Fibroblast of skin of abdomen (primary cell): ENCODE results near the gene MMP25.
"Not testable (repeated sequence)": the region's sequence is repeated elsewhere in the genome, so short reads cannot be mapped to it uniquely, and the experiment has no call there.

ENCODE experiments used
- DNase-seq: peaks from one replicate; pipeline ENCODE4 v3.0.0-alpha.2; 2013

Gene MMP25

DNA sequence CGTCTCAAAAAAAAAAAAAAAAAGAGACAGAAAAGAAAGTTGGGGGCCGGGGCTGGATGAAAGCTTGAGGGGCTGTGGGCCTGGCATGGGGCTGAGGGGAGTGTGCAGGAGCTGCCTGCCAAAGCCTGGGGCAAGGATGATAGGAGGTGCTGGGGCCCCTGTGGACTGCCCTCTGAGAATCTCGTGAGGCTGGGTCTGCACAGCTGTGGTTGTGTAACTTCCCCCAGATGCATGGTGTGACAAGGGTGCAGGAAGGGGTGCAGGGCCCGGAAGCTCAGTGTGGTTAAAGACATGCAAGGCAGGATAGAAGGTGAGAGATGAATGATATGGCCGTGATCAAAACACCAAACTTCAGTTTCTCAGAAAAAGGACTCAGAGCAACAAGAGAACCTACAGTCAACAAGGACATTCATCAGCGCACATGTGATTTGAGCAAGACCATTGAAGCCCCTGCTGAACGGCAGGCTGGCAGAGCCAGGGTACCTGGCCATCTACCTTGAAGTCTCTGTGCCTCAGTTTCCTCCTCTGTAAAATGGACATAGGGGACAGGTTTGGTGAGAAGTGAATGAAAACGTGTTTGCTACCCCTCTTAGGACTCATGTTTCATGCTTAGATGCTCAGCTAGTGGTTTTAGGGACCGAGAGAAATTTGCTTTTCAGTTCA lies 28.6 kb downstream of the MMP25 start:
- no peak for DNase-seq

DNA sequence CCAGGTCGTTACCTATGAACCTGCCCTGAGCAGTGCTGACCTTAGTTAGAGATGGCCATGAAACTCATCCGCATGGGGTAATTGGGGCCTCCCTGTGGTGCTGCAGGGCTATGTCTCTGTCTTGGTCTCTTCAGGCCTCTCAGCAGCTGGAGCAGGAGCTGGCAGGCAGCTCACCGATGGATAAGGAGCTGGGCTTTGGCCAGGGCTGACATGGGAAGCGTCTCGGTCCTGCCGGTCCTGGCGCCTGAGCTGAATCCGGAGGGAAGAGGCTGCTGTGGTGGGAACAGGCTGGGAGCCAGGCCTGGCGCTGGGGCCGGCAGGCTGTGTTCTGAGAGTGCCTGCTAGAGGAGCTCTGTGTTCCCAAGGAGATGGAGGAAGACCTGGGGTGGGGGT lies 29.2 kb downstream of the MMP25 start:
- no peak for DNase-seq

DNA sequence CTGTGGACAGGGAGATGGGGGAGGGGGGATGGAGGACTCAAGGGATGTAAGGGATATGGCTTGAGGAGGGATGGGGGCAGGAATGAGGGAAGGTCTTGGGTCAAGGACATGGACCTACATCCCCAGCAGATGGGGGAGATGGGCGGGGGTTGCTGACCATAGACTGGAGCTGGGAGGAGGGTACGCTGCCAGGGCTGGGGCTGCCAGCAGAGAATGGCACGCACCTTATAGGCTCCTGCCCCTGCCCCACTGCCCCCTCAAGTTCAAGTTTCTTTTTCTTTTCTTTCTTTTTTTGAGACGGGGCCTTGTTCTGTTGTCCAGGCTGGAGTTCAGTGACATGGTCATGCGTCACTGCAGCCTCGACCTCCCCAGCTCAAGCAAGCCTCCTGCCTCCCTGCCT lies 29.6 kb downstream of the MMP25 start:
- not testable (repeated sequence) for DNase-seq

DNA sequence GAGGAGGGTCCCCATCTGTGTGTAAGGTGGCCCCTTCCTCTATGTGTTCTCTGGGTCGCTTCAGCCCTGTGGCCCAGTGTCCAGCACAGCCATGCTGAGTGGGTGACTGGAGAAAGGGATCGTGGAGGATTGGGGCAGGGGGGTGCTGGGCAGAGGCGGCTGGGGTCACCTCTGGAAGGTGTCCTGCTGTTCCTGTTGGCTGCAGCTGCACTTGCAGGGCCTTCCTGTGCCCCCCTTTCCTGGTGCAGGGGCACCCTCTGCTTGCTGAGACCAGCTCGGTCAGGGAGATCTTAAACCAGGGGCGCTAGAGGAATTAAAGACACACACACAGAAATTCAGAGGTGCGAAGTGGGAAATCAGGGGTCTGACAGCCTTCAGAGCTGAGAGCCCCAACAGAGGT lies 30.2 kb downstream of the MMP25 start:
- no peak for DNase-seq

DNA sequence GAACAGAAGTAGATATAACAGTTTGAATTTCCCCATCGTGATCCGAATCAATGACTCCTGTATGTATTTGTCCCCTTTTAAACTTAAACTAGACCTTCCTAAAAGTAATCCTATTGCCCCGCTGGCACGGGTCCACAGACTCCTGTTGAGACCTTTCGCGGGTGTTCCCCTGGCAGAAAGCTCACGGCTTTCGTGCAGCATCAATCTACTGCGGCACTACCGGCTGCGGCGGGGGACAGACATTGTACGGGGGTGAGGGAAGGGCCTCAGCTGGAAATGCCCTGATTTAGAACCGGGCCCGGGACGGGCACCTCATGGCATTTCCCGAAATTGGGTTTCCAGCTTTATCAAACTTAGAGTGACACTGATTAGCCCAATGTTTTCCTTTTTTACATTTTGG lies 33.7 kb downstream of the MMP25 start:
- no peak for DNase-seq

DNA sequence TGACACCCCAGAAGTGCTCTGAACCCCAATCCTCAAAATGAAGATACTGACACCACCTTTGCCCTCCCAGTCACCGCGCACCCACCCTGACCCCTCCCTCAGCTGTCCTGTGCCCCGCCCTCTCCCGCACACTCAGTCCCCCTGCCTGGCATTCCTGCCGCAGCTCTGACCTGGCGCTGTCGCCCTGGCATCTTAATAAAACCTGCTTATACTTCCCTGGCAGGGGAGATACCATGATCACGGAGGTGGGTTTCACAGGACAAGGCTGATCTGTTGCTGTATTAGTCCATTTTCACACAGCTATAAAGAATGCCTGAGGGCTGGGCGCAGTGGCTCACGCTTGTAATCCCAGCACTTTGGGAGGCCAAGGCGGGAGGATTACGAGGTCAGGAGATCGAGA lies 35.6 kb downstream of the MMP25 start:
- not testable (repeated sequence) for DNase-seq

DNA sequence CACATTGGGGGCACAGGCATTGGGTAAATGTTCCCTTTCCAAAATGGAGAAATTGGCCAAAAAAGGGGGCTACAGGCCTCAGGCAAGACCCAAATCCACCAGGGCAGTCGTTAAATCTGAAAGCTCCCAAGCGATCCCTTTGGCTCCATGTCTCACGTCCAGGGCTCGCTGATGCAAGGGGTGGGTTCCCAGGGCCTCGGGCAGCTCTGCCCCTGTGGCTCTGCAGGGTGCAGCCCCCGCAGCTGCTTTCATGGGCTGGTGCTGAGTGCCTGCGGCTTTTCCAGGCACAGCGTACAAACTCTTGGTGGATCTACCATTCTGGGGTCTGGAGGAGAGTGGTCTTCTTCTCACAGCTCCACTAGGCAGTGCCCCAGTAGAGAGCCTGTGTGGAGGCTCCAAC lies 37.0 kb downstream of the MMP25 start:
- DNase-seq, result not testable (repeated sequence)

DNA sequence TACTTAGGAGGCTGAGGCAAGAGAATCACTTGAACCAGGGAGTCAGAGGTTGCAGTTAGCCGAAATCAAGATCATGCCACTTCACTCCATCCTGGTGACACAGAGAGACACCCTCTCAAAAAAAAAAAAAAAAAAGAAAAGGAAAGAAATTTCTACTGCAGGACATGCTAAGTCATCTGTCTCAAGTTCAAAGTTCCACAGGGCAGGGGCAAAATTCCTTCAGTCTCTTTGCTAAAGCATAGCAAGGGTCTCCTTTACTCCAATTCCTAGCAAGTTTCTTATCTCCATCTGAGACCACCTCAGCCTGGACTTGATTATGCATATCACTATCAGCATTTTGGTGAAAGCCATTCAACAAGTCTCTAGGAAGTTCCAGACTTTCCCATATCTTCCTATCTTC lies 38.1 kb downstream of the MMP25 start:
- no peak for DNase-seq

DNA sequence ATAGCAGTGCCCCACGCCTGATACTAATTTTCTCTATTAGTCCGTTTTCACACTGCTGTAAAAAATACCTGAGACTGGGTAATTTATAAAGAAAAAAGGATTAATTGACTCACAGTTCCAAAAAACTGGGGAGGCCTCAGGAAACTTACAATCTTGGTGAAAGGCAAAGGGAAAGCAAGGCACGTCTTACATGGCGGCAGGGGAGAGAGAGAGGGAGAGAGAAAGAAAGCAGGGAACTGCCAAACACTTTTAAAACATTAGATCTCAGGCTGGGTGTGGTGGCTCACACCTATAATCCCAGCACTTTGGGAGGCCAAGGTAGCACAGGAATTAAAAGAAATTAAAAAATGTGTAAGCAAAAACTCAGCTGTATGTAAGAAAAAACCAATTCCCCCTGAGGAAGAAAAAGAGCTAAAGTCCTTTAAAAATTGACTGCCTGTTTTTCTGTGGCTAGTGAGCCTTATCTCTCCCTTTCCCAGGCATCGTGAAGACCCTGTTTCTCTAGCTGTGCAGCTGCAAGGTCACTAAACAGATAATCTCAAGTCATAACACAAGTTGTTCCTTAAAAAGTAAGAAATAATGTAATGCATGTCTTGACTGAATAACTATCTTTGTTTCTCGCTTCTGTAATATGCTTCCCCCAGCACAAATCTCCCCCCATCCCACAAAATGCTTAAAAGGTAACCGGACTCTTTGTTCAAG lies 38.8 kb downstream of the MMP25 start:
- DNase-seq, result no peak

DNA sequence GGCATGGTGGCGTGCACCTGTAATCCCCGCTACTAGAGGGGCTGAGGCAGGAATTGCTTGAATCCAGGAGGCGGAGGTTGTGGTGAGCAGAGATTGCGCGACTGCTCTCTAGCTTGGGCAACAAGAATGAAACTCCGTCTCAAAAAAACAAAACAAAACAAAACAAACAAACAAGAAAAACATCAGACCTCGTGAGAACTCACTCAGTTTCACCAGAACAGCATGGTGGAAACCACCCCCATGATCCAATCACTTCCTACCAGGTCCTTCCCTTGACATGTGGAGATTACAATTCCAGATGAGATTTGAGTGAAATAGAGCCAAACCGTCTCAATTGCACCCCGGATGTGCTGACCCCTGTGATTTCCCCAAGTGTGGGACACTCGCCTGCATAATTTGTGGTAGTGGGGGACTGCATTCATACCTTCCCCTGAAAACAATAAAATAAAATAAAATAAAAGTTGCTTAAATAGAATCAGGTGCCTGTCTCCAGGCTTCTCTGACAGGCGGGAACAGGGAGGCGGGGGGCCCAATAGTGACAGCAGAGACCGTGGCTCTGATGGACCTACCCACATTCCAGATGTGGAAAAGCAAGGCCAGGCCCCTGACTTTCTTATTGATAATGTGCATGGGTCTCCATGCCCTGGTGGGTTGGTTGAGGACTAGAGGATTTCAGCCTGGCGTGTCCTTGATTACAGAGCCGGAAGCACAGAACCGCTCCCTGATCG lies 39.7 kb downstream of the MMP25 start:
- DNase-seq, result no peak

DNA sequence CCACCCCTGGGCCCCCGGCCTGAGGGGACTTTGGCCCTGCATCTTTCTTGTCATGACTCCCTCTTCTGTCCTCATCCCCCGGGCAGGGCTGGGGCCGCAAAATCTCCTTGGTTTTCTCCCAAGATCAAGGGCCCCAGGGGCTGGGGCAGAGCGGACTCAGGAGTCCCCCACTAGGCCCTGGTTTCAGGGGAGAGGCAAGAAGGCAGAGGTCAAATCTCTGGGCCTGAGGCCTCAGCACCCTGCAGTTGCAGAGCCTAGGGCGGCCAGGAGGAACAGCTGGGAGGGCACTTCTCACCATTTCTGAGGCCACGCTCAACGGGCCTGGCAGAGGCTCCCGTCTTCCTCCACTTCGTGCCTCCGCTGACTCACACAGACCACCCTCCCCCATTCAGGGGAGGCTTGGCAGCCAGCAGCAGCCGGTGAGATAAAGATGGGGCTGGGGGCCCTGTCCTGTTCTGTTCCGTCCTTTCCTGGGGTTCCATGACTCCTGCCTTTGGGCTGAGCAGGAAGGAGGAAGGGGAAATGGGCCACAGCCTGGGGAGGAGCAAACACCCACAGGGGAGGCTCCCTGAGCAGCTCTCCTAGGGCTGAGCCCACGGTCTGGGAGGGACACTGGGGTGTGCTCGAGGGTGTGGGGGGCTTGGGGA lies 40.4 kb downstream of the MMP25 start:
- no peak for DNase-seq

DNA sequence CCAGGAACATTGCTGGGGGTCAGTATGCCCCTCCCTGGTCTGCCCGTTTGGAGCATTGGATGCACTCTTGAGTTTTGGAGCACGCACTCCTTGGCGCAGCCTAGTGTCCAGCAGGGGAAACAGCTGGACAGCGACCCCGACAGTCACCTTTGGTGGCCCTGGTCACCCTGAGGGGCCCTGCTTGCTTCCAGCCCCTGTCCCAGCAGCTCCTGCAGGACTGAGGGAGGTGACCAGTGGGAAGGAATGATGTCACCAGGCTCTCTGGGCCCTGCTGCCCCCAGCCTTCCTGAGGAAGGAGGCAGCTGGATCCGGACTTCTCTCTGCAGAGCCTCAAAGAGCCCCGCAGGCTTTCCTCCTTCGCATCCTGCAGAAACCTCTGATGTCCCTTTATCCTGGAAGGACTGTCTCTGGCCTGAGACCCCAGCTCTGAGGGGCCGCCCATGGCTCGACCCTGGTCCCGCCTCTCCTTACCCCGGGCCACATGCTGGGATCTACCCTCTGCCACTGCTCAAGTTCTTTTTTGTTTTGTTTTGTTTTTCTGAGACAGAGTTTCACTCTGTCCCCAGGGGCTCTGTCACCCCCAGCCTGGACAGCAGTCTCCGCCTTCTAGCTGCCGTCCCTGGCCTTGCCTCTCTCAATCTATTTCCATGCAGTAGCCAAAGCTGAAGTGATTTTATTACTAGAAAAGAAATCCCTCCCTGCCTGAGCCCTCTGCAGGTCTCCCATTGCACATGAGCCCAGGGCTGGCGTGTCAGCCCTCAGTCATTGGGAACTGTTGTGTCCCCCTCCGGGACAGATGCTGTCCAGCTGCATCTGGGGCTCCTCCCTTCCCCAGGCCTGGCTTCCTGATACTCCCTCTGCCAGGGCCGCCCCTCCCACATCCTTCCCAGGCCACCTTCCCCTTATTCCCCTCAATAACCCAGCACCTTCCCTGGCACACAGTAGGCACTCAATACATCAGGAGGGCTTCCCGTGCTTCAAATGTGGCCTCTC lies 41.2 kb downstream of the MMP25 start:
- DNase-seq, result no peak

DNA sequence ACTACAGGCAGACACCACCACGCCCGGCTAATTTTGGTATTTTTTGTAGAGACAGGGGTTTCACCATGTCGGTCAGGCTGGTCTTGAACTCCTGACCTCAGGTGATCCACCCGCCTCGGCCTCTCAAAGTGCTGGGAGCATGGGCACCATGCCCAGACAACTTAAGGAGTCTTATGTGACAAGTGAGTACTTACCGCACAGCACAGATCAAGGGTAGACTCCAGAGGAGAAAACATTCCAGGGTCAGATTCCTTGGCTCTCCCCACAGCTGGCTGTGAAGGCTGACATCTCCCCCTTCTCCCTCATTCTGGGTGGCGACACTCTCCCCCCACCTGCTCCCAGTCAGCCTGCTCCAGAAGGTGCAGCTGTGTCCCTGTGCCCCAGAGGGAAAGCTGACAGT lies 42.1 kb downstream of the MMP25 start:
- DNase-seq, result no peak

DNA sequence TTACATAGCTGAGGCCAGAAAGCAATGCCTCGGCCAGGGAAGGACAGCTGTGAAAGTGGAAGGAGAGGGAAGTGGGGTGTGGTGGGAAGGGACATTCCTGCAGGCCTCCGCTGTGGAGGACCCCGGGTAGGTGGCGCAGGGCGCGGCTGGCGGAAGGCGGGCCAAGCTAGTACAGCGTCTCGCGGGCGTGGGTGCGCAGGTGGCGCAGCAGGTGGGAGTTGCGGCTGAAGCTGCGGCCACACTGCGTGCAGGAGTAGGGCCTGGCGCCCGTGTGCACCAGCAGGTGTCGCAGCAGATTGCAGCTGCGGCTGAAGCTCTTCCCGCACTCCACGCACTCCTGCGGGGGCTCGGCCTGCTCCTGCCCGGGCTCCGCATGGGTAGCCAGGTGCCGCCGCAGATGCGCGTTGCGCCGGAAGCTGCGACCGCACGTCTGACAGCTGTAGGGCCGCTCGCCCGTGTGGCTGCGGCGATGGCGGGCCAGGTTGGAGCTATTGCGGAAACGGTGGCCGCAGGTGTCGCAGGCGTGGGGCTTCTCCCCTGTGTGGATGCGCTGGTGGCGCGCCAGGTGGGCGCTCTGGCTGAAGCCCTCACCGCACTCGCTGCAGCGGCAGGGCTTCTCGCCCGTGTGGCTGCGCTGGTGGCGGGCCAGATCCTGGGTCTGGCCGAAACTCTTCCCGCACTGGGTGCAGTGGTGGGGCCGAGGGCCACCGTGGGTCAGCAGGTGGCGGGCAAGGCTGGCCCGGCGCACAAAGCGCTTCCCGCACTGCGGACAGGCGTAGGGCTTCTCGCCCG lies 42.8 kb downstream of the MMP25 start:
- no peak for DNase-seq

DNA sequence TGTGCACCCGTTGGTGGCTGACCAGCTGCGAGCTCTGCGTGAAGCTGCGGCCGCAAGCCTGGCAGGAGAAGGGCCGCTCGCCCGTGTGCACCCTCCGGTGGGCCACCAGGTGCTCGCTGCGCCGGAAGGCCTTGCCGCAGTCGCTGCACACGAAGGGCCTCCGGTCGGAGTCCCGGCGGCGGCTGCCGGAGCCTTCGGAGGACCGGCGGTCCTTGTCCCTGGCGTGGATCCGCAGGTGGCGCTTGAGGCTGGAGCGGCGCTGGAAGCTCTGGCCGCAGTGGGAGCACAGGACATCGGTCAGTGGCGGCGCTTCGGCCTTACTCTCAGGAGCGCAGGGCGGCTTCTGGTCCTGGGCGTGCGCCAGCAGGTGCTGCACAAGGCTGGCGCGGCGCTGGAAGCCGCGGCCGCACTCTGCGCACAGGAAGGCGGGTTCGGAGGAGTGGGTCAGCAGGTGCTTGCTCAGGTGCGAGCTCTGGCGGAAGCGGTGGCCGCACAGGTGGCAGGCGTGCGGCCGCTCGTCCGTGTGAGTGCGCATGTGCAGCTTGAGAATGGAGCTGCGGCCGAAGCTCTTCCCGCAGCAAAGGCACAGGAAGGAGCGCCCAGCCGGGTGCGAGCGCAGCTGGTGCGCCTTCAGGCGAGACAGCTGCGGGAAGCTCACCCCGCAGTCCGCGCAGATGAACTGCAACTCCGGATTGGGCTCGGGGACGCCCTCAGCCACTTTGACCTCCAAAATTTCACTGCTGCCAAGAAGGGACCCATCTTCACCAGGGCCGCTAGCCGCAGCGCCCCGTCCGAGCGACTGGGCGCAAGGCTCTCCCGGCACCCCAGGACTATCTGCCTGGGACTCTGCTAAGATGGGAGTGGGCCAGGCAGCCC lies 43.6 kb downstream of the MMP25 start:
- DNase-seq, result no peak

DNA sequence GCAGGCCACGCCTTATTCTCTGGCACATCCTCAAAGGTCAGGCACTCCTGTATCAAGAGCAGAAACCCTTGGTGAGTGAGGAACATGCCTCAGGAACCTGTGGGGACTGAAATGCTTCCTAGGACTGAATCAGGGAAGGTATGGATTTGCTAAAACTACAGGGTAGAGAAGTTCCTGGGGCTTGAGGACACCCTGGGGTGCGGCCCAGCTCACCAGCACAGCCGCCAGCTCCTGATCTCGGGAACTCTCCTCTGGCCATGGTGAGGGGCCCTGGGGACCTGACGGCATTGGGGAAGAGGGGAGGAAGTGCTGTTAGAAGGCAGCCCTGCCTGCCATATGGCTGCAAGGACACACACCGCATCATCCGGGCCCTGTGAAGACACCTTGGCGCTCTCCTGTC lies 45.2 kb downstream of the MMP25 start:
- no peak for DNase-seq

DNA sequence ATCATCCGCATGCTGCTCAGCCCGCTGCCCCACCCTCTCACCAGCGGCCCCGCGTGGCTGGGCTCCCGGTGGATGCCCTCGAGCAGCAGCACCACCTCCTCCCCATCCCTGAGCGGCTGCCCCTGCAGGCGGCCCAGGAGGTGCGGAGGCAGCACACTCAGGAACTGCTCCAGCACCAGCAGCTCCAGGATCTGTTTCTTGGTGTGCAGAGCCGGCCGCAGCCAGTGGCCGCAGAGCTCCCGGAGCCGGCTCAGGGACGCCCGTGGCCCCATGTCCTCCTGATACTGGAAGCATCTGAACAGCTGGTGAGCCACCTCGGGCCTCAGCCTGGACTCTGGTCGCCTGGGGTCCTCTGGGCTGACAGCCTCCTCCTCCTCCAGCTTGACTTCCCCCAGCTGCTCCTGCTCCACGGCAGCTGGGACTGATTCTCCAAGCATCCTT lies 46.2 kb downstream of the MMP25 start:
- no peak for DNase-seq

DNA sequence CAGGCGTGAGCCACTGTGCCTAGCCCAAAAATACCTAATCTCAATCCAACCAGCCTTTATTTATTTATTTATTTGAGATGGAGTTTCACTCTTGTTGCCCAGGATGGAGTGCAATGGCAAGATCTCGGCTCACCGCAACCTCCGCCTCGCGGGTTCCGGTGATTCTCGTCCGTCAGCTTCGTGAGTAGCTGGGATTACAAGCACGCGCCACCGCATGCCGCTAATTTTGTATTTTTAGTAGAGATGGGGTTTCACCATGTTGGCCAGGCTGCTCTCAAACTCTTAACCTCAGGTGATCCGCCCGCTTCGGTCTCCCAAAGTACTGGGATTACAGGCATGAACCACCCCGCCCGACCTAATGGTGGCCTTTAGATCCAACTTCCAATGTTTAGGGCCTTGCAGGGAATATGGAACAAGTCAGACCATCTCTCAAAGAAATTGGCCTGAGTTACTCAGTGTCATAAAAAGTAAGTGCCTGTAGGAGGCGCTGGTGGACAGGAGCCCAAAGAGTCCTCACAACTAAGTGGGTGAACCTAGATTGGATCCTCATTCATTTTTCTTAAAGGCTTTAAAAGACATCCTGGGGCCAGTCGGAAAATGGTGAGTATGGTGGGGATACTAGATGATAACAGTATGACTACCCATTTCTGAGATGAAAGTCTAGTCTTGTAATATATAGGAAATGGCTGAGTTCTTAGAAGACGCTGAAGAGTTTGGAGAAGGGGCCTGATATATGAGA lies 48.1 kb downstream of the MMP25 start:
- DNase-seq, result no peak

DNA sequence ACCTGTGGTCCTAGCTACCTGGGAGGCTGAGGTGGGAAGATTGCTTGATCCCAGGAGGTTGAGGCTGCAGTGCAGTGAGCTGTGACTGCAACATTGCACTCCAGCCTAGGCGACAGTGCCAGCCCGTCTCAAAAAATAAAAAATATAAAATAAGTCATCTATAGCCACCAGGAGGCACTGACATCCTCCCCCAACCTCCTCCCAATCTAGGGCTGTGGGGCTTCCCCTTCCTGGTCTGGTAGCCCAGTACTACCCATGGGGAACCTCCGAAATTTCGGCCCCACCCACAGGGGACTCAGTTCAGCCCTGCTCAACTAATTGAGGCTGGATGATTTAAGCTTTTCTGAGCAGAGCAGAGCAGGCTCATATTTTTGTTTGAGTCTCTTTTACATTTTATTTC lies 49.5 kb downstream of the MMP25 start:
- DNase-seq, result no peak
